K562 (cell line): ENCODE data around the gene ZNF24. TPM values are rescaled to one million over a fixed set of nuclear protein-coding genes. Genes with fewer than 3 reads are reported as not detected.

Source experiments
- ARNT ChIP-seq, 2 experiments: fragments of 450-650 bp; IDR thresholded peaks; 2 replicates each; pipeline ENCODE4 v1.6.1; 2016; ENCODE audit warnings: mild to moderate bottlenecking in 1 of 2
- ELF1 ChIP-seq: fragments of 200-800 bp; sonication (Bioruptor generic); IDR thresholded peaks from 2 replicates; pipeline ENCODE4 v1.6.1; 2016; ENCODE audit warnings: missing genetic modification characterization, missing compliant biosample characterization
- GABPA ChIP-seq: fragments of 200-800 bp; sonication (Bioruptor generic); conservative IDR thresholded peaks from 2 replicates; pipeline ENCODE4 v1.6.1; 2016; ENCODE audit warnings: low read depth, missing genetic modification characterization, missing compliant biosample characterization
- GTF2A2 ChIP-seq: IDR thresholded peaks from 2 replicates; pipeline ENCODE4 v1.6.1; 2016; ENCODE audit warnings: mild to moderate bottlenecking, missing genetic modification characterization, missing compliant biosample characterization
- KDM5B ChIP-seq: fragments of 200-600 bp; sonication (generic); IDR thresholded peaks from 2 replicates; pipeline ENCODE4 v1.6.1; 2012; ENCODE audit warnings: low read depth, mild to moderate bottlenecking, moderate library complexity, low read length, control low read depth, inconsistent platforms; ENCODE audit not compliant: insufficient replicate concordance
- MAZ ChIP-seq, 2 experiments: fragments of 450-650 bp in 1 of 2; sonication (generic) in 1 of 2; formaldehyde crosslinking; IDR thresholded peaks in 1 of 2; conservative IDR thresholded peaks in 1 of 2; 2 replicates each; pipeline versions ENCODE4 v1.4.0 to v1.5.0; 2020; ENCODE audit warnings: mild to moderate bottlenecking in 1 of 2, missing genetic modification reagents in 1 of 2
- NFYB ChIP-seq: IDR thresholded peaks from 2 replicates; pipeline ENCODE4 v1.6.1; 2011; ENCODE audit warnings: mild to moderate bottlenecking, moderate library complexity; ENCODE audit not compliant: insufficient read length; ENCODE audit errors: extremely low read depth
- PHB ChIP-seq: fragments of 250-450 bp; sonication (Bioruptor Pico); IDR thresholded peaks from 2 replicates; pipeline ENCODE4 v1.5.0; 2021
- PTRF ChIP-seq: fragments of 450-650 bp; IDR thresholded peaks from 2 replicates; pipeline ENCODE4 v1.6.1; 2016; ENCODE audit warnings: mild to moderate bottlenecking, missing genetic modification characterization, missing compliant biosample characterization
- SMARCC2 ChIP-seq: fragments of 450-650 bp; IDR thresholded peaks from 2 replicates; pipeline ENCODE4 v1.6.1; 2017; ENCODE audit warnings: antibody characterized with exemption, moderate library complexity, mild to moderate bottlenecking, low read depth
- TBP ChIP-seq: optimal IDR thresholded peaks from 2 replicates; pipeline ENCODE3; 2011; ENCODE audit warnings: low read depth, low read length, improper control_type of control experiment
- TRIM24 ChIP-seq, 2 experiments: fragments of 450-650 bp; IDR thresholded peaks; 2 replicates each; pipeline ENCODE4 v1.6.1; 2016
- polyA plus RNA-seq, 8 experiments: library from polyadenylated mRNA; depleted of rRNA in 4 of 8; stranded (reverse) in 5 of 8; unstranded in 3 of 8; fragments of >200 nt; fragmentation: Nextera tagmentation in 2 of 8; fragmentation: Illumina TruSeq in 1 of 8; extraction: Ambion mirVana in 2 of 8; extraction: Trizol in 1 of 8; gene quantifications; 2 replicates each; pipeline versions ENCODE4 v1.2.1 to v1.2.3, GENCODE V29; 2011 to 2014; ENCODE audit warnings: inconsistent platforms in 1 of 8, missing spikeins in 1 of 8
- total RNA-seq, 7 experiments: library from RNA; depleted of rRNA in 6 of 7; stranded (reverse); fragments of >200 nt in 6 of 7; fragmentation: Illumina TruSeq in 2 of 7; extraction: Trizol in 2 of 7; gene quantifications; 2 replicates each; pipeline versions ENCODE4 v1.2.1 to v1.2.3, GENCODE V29; 2011 to 2021; ENCODE audit warnings: low replicate concordance in 1 of 7
- TF ChIP-seq, protein P1 (sequence below): fragments of 250-450 bp; sonication (Bioruptor Pico); IDR thresholded peaks from 2 replicates; pipeline ENCODE4 v1.4.0; 2020
- TF ChIP-seq, protein P2 (sequence below): sonication (generic); formaldehyde crosslinking; IDR thresholded peaks from 2 replicates; pipeline ENCODE4 v1.8.0; 2022; ENCODE audit warnings: mild to moderate bottlenecking, missing genetic modification reagents
- TF ChIP-seq, protein P3 (sequence below): fragments of 450-650 bp; IDR thresholded peaks from 2 replicates; pipeline ENCODE4 v1.7.1; 2018; ENCODE audit warnings: mild to moderate bottlenecking, low read depth; ENCODE audit not compliant: partially characterized antibody
- TF ChIP-seq, protein P4 (sequence below), 2 experiments: fragments of 450-650 bp; conservative IDR thresholded peaks; 2 replicates each; pipeline ENCODE4 v1.6.1; 2017; ENCODE audit warnings: mild to moderate bottlenecking in 2 of 2, moderate library complexity in 2 of 2

The ZNF24 gene
- total and polyA plus RNA-seq, 9 of the 15 experiments (the other 6 are each of a cell fraction or from before 2014, with no cell fraction given): 35.7 to 72.8 (median 54.1) TPM

DNA sequence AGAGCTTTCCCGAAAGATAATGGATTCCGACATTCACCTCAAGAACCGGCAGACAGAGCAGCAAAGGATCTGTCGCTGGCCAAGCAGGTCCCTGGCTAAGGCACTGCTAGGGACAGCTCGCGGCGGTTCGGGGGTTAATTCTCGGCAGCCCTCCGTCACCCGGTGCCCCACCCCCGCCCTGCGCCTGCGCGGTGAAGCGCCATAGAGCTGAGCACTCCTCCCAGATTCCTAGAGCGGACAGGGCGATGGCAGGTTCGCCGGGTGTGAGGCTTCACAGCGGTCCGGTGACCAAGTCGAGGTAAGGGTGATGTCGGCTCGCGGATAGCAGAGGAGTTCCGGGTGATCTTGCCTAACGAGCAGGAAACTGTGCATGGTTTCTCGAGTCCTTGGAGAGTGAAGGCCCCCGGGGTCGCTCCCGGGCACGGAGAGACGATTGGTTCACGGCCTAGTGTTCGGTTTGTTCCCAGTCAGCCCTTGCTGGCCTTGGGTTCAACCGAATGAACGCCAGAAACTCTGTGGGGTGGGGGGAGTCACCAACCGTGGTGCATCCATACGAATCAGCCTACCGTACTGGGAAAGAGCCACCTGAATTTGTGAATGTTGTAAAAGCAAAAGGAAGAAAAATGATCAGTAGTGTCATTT, 54.0 kb downstream of the ZNF24 start, which contains the start of gene ZSCAN30 (continued):
- TF ChIP-seq, protein P1, sequence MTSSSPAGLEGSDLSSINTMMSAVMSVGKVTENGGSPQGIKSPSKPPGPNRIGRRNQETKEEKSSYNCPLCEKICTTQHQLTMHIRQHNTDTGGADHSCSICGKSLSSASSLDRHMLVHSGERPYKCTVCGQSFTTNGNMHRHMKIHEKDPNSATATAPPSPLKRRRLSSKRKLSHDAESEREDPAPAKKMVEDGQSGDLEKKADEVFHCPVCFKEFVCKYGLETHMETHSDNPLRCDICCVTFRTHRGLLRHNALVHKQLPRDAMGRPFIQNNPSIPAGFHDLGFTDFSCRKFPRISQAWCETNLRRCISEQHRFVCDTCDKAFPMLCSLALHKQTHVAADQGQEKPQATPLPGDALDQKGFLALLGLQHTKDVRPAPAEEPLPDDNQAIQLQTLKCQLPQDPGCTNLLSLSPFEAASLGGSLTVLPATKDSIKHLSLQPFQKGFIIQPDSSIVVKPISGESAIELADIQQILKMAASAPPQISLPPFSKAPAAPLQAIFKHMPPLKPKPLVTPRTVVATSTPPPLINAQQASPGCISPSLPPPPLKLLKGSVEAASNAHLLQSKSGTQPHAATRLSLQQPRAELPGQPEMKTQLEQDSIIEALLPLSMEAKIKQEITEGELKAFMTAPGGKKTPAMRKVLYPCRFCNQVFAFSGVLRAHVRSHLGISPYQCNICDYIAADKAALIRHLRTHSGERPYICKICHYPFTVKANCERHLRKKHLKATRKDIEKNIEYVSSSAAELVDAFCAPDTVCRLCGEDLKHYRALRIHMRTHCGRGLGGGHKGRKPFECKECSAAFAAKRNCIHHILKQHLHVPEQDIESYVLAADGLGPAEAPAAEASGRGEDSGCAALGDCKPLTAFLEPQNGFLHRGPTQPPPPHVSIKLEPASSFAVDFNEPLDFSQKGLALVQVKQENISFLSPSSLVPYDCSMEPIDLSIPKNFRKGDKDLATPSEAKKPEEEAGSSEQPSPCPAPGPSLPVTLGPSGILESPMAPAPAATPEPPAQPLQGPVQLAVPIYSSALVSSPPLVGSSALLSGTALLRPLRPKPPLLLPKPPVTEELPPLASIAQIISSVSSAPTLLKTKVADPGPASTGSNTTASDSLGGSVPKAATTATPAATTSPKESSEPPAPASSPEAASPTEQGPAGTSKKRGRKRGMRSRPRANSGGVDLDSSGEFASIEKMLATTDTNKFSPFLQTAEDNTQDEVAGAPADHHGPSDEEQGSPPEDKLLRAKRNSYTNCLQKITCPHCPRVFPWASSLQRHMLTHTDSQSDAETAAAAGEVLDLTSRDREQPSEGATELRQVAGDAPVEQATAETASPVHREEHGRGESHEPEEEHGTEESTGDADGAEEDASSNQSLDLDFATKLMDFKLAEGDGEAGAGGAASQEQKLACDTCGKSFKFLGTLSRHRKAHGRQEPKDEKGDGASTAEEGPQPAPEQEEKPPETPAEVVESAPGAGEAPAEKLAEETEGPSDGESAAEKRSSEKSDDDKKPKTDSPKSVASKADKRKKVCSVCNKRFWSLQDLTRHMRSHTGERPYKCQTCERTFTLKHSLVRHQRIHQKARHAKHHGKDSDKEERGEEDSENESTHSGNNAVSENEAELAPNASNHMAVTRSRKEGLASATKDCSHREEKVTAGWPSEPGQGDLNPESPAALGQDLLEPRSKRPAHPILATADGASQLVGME: peak; percentile 25; the same call in 1 of the 2 replicates
- TF ChIP-seq SMARCC2 (0 out of 2 replicates have a peak, but pooled peaks have one; percentile 1), GABPA (tag) (peak; percentile 68), KDM5B (peak; percentile 96), PTRF (no peak), GTF2A2 (tag) (peak; percentile 54; the same call in 1 of the 2 replicates), NFYB (peak; percentile 34), ARNT (IDR thresholded peaks at IDR 0.05) (peak; percentile 21 to 83; a peak in 2 of 4 replicates), TBP (peak; percentile 91), MAZ (CRISPR knock-in tag; conservative IDR thresholded peaks at IDR 0.05 in 1 of 2, IDR thresholded peaks at IDR 0.05 in 1 of 2) (peak; percentile 64 to 78; a peak in 2 of 4 replicates), ELF1 (tag) (peak; percentile 78), PHB (CRISPR knock-in tag) (0 out of 2 replicates have a peak, but pooled peaks have one; percentile 5), TRIM24 (IDR thresholded peaks at IDR 0.05) (peak in 1 of 2 experiments; percentile 72; a peak in 2 of 4 replicates)
- TF ChIP-seq, protein P2, sequence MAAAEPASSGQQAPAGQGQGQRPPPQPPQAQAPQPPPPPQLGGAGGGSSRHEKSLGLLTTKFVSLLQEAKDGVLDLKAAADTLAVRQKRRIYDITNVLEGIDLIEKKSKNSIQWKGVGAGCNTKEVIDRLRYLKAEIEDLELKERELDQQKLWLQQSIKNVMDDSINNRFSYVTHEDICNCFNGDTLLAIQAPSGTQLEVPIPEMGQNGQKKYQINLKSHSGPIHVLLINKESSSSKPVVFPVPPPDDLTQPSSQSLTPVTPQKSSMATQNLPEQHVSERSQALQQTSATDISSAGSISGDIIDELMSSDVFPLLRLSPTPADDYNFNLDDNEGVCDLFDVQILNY (CRISPR knock-in tag): no peak
- TF ChIP-seq, protein P3, sequence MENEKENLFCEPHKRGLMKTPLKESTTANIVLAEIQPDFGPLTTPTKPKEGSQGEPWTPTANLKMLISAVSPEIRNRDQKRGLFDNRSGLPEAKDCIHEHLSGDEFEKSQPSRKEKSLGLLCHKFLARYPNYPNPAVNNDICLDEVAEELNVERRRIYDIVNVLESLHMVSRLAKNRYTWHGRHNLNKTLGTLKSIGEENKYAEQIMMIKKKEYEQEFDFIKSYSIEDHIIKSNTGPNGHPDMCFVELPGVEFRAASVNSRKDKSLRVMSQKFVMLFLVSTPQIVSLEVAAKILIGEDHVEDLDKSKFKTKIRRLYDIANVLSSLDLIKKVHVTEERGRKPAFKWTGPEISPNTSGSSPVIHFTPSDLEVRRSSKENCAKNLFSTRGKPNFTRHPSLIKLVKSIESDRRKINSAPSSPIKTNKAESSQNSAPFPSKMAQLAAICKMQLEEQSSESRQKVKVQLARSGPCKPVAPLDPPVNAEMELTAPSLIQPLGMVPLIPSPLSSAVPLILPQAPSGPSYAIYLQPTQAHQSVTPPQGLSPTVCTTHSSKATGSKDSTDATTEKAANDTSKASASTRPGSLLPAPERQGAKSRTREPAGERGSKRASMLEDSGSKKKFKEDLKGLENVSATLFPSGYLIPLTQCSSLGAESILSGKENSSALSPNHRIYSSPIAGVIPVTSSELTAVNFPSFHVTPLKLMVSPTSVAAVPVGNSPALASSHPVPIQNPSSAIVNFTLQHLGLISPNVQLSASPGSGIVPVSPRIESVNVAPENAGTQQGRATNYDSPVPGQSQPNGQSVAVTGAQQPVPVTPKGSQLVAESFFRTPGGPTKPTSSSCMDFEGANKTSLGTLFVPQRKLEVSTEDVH: no peak
- TF ChIP-seq, protein P4, sequence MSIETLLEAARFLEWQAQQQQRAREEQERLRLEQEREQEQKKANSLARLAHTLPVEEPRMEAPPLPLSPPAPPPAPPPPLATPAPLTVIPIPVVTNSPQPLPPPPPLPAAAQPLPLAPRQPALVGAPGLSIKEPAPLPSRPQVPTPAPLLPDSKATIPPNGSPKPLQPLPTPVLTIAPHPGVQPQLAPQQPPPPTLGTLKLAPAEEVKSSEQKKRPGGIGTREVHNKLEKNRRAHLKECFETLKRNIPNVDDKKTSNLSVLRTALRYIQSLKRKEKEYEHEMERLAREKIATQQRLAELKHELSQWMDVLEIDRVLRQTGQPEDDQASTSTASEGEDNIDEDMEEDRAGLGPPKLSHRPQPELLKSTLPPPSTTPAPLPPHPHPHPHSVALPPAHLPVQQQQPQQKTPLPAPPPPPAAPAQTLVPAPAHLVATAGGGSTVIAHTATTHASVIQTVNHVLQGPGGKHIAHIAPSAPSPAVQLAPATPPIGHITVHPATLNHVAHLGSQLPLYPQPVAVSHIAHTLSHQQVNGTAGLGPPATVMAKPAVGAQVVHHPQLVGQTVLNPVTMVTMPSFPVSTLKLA (conservative IDR thresholded peaks at IDR 0.05): peak; percentile 58 to 82
